ENCODE measurements around the gene SOWAHB. TPM values are rescaled to one million over a fixed set of nuclear protein-coding genes. Genes with fewer than 3 reads are reported as not detected.

Gene SOWAHB
- total and polyA plus RNA-seq, 2 of the 8 experiments (the other 6 are each of a cell fraction or from before 2014, with no cell fraction given) = 0.15 to 0.65 TPM

- no peak overlapping the region for H2AFZ ChIP-seq (ENCODE audit: low read length)
- H3K27me3 ChIP-seq (replicated peaks in 1 of 4; ENCODE audit: control insufficient read depth in 3 of 4, extremely low read depth in 1 of 4, insufficient read depth in 3 of 4, low read length in 3 of 4) = no peaks in the 10 kb centered on the region
- H3K9ac ChIP-seq (replicated peaks in 1 of 4; ENCODE audit: extremely low read depth in 1 of 4, low read depth in 3 of 4, low read length in 3 of 4) = no peak overlapping the region
- H2BK15ac ChIP-seq (ENCODE audit: low read length) = no peak overlapping the region
- CTCF ChIA-PET (ENCODE audit: partially characterized antibody) = interaction anchor here (0.7 to 0.8 kb wide), 2 partner anchors 34 to 67 kb away, joined by 3 read pairs; no protein-coding TSS in a partner anchor
- no peak overlapping the region for H2BK5ac ChIP-seq (ENCODE audit: low read depth, low read length)
- H4K8ac ChIP-seq (ENCODE audit: extremely low read depth, insufficient read depth, low read length) = no peak overlapping the region
- no peak overlapping the region for H3K4me3 ChIP-seq (ENCODE audit: extremely low read depth in 1 of 4, insufficient read depth in 2 of 4, low read depth in 3 of 4, low read length in 4 of 4)
- no peaks in the 10 kb centered on the region for H3K36me3 ChIP-seq (ENCODE audit: control insufficient read depth in 2 of 4, insufficient read depth in 4 of 4, low read length in 3 of 4)
- H2AK5ac ChIP-seq (ENCODE audit: low read depth, low read length) = no peak overlapping the region
- no peak overlapping the region for H2BK12ac ChIP-seq (ENCODE audit: low read depth, low read length)
- FAIRE-seq (no peak), DNase-seq (ENCODE audit: low read depth in 1 of 2, low spot score in 2 of 2) (no peak)
- H3K56ac ChIP-seq (replicated peaks; ENCODE audit: insufficient read length, low read depth, low read length) = no peak overlapping the region
- 0 out of 4 replicates have a peak, but pooled peaks cover 0 to under 1% of the 10 kb centered on the region in 2 experiments for H3K9me3 ChIP-seq (ENCODE audit: insufficient read depth in 2 of 2, low read depth in 1 of 2, low read length in 1 of 2)
- no peaks in the 10 kb centered on the region for H3K79me2 ChIP-seq (ENCODE audit: control insufficient read depth in 1 of 2, insufficient read depth in 2 of 2, low read length in 2 of 2)
- no peak overlapping the region for H3K4ac ChIP-seq (replicated peaks; ENCODE audit: insufficient read length, low read depth, low read length)
- H3K79me1 ChIP-seq (ENCODE audit: low read depth, low read length) = no peaks in the 10 kb centered on the region
- no peaks in the 10 kb centered on the region for H3K23me2 ChIP-seq (ENCODE audit: low read depth, low read length)
- H3K23ac ChIP-seq (ENCODE audit: insufficient read length) = no peak overlapping the region
- H3K4me1 ChIP-seq (replicated peaks in 1 of 4; ENCODE audit: control insufficient read depth in 3 of 4, insufficient read depth in 4 of 4, low read length in 3 of 4) = no peaks in the 10 kb centered on the region
- H4K20me1 ChIP-seq (replicated peaks in 1 of 2; ENCODE audit: control insufficient read depth in 1 of 2, insufficient read depth in 2 of 2, low read length in 2 of 2) = no peaks in the 10 kb centered on the region
- POLR2A ChIA-PET (ENCODE audit: partially characterized antibody) = no interaction called here
- H3K18ac ChIP-seq (ENCODE audit: extremely low read depth, low read length) = no peak overlapping the region
- no peak overlapping the region for H4K91ac ChIP-seq (replicated peaks; ENCODE audit: insufficient read length, low read length)
- no peak overlapping the region for H3K27ac ChIP-seq (ENCODE audit: low read depth, low read length)
- no peak overlapping the region for H3K4me2 ChIP-seq (ENCODE audit: insufficient read depth in 1 of 2, low read depth in 2 of 2, low read length in 2 of 2)
- H2BK20ac ChIP-seq (ENCODE audit: low read length) = no peak overlapping the region
- H4K5ac ChIP-seq (ENCODE audit: insufficient read length, low read depth, low read length) = no peak overlapping the region
- H2BK120ac ChIP-seq (replicated peaks; ENCODE audit: low read depth, low read length) = no peak overlapping the region
- H3K14ac ChIP-seq (ENCODE audit: insufficient read length) = no peak overlapping the region
- TF ChIP-seq BCL11A (IDR thresholded peaks at IDR 0.05; ENCODE audit: low read depth in 2 of 2, low read length in 2 of 2) = no peak
- no peak for TF ChIP-seq CBX8 (IDR thresholded peaks at IDR 0.05; ENCODE audit: borderline replicate concordance, low read depth, low read length)
- no peak for TF ChIP-seq NRF1 (IDR thresholded peaks at IDR 0.05; ENCODE audit: low read depth, low read length)
- no peak for TF ChIP-seq SIRT6 (IDR thresholded peaks at IDR 0.05; ENCODE audit: low read length)
- TF ChIP-seq CTBP2 (IDR thresholded peaks at IDR 0.05; ENCODE audit: borderline replicate concordance, insufficient read depth, insufficient read length, low read length) = no peak
- no peak for TF ChIP-seq EP300 (IDR thresholded peaks at IDR 0.05; ENCODE audit: borderline replicate concordance in 1 of 2, low read depth in 2 of 2, low read length in 2 of 2)
- TF ChIP-seq SRF (IDR thresholded peaks at IDR 0.05; ENCODE audit: low read depth, low read length) = no peak
- no peak for TF ChIP-seq SP4 (IDR thresholded peaks at IDR 0.05; ENCODE audit: low read length)
Observed at GRCh38 chr4:76920715-76921114, 22.8 kb upstream of the SOWAHB start.

All from H1 (cell line).